ENCODE data around the gene PBXIP1. TPM values are rescaled to one million over a fixed set of nuclear protein-coding genes. Genes with fewer than 3 reads are reported as not detected.

The PBXIP1 gene
- total RNA-seq, 1 donor = 520 TPM

DNA sequence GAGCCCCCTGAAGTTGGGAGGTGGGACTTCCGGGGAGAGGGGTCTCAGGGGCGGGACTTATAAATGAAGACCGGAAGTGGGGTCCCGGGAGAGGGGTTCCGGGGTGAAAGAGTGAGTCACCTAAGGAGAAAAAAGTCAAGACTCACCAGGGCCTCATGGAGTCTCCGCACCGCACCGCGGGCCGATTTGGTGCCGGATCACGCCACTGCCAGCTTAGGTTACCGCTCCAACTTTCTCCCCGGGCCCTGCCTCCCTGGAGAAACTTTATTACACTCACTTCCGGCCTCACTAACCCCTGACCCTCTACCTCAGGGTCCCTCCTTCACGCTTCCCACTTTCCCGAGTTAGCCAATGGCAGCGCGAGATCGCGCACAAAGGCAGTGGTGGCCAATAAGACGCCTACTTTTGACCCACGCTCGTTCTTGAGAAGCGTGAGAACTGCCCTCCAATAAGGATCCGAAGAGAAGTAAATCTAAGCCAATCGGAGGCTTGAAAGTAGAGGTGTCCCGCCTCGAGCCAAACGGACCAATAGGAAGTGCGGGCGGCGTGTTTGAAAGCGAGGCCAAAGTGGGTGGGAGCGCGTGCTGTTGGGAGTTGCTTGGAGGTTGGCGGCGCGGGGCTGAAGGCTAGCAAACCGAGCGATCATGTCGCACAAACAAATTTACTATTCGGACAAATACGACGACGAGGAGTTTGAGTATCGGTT, 18.4 kb upstream of the PBXIP1 start, which contains the start of gene CKS1B:
TSS of gene CKS1B (plus strand) at position 580 of the 706 bp plus-strand sequence. CDS start at position 645, 65 bp downstream.
- DNase-seq (ENCODE audit: low read depth in 2 of 3, low spot score in 2 of 3) = peak; percentile 94 to 100 (median 100)

DNA sequence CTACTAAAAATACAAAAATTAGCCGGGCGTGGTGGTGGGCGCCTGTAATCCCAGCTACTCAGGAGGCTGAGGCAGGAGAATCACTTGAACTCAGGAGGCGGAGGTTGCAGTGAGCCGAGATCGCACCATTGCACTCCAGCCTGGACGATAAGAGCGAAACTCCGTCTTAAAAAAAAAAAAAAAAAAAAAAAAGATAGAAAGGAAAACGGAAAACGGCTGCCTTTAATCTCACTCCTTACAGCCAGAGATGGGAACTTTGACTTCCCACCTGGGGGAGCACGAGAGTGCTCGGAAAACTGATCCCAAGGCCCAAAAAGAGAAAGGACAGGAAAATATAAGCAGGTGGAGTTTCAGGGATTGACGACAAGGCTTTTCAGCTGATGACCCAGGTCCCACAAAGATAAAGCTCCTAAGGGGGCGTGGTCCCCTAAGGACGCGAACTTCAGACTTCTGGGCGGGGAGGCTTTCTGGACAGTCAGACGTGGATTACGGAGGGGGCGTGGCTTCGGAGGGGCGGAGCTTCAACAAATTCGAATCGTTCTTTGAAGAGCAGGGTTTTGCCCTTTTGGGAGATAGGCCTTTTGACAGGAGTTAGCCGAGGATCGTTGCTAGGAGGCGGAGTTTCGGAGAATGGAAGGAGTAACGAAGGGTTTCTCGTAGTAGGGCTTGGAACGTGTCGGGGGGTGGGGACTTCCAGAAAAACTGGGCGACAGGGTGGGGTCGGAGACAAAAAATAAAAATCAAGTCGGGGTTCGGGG, 17.6 kb upstream of the PBXIP1 start:
- peak; percentile 76 to 97 (median 96) for DNase-seq (ENCODE audit: low read depth in 2 of 3, low spot score in 2 of 3)

- DNase-seq (ENCODE audit: low read depth in 2 of 3, low spot score in 2 of 3) = no peak
These were observed 16.8 kb upstream of the PBXIP1 start for GRCh38 chr1:154972517-154973343.

DNA sequence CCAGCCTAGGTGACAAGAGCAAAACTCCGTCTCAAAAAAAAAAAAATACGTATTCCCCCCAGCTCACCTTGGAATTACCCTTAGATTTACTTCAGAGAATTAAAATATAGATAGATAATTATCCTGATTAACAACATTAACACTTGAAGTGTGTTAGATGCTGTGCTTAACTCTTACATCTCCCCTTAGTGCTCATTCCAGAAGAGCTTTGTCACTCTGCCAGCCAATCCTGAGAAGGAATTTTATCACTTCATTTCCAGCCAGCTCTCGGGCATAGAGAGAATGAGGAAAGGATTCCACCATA, 16.3 kb upstream of the PBXIP1 start:
- no peak for DNase-seq (ENCODE audit: low read depth in 2 of 3, low spot score in 2 of 3)

GRCh38 chr1:154971341-154971998, 15.6 kb upstream of the PBXIP1 start:
- no peak for DNase-seq (ENCODE audit: low read depth in 2 of 3, low spot score in 2 of 3)

DNA sequence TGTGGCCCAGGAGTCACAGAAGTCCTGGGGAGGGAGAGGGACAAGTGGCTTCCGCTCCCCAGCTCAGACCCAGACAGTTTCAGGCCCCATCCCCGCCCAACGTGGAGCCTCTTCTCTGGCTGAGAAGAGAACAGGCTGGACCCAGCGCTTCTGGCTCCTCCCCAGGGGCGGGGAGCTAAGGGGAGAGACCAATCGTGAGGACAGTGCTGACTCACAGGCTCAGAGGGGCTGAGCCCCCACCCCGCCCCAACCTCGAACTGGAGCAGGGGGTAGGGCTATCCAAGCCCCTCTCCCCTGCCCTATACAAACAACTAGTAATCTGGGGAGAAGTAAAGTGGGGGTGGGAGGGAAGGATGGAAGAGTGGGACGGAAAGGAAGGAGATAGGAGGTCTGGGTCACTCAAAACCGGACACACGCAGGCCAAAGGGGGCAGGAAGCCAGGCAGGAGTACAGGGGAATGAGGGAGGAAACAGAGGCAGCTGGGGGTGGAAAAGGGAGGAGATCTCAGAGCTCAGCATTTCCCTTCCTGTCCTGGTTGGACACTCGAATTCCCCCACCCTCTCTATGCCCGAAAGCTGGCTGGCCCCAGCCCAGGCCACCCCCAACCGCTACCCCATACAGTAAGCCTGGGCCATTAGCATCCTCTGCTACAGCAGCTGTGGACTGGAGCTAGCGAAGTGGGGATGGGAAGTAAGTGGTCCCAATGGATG, 14.9 kb upstream of the PBXIP1 start, which contains the start of gene SHC1:
TSS of gene SHC1 (minus strand) at position 117 of the 710 bp plus-strand sequence. CDS start 221 bp downstream, outside the sequence.
- peak in 2 of 3 donors; percentile 76 to 87 for DNase-seq (ENCODE audit: low read depth in 2 of 3, low spot score in 2 of 3)

- no peak for DNase-seq (ENCODE audit: low read depth in 2 of 3, low spot score in 2 of 3)
These were observed 14.1 kb upstream of the PBXIP1 start for GRCh38 chr1:154969860-154970452.

DNA sequence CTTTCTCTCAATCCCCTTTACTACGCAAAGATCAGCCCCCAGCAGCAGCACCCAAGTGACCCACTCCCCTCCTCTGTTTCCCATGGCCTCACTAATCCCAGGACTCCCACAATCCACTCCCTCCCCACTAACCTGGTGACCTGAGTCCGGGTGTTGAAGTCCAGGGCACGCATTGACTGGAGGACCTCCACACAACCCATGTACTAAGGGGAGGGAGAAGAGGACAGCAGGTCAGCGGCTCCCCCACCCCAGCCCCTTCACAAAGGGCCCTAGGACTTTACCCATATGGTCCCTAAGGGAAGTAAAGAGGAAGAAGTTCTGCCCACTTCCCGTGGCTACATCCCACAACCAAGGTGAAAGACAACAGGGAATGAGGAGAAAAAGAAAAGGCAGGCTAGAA, 13.3 kb upstream of the PBXIP1 start:
- DNase-seq (ENCODE audit: low read depth in 2 of 3, low spot score in 2 of 3) = no peak

GRCh38 chr1:154968731-154969130, 12.8 kb upstream of the PBXIP1 start:
- no peak for DNase-seq (ENCODE audit: low read depth in 2 of 3, low spot score in 2 of 3)

DNA sequence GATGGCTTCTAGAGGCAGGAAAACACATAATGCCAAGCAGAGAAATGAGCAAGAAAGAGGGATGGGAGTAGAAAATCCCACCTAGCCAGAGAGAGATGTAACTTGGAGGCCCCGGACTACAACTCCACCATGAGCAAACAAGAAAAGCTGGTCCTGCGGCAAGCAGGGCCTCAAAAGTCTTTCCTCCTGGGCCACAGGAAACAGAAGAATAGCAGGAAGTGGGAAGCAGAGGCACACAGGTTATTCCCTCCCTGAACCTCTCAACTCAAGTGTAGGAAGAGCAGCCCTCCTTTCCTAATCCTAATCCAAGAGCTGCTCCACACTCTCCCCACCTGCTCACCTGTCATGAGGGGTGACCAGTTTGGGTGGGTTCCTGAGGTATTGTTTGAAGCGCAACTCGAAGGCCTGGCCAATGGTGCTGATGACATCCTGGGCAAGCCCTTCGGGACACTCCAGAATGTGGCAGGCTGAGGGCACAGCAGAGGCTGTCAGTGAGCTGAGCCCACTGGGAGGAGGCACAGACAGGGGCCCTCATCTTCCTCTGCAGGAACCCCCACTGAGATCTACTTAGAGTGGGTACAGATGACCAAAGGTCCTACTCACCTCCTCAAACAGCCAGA, 11.5 kb upstream of the PBXIP1 start:
- DNase-seq (ENCODE audit: low read depth in 2 of 3, low spot score in 2 of 3) = no peak

DNA sequence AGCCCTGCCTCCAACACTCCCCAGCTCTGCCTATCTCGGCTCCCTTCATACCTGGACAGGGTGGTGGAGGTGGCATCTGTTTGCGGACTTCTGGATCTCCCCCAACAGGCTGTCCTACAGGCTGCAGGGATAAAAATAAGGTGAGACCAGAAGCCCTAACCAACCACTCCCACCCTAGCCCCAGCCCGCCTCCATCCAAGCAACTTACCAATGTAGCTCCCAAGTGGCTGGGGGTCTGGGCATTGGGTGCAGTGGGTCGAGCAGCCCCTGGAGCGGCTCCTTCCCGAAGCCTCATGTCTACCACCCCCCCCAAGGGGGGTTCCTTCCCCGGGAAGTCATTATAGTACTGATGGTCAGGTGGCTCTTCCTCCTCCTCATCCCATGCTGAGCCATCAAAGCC, 10.2 kb upstream of the PBXIP1 start:
- no peak for DNase-seq (ENCODE audit: low read depth in 2 of 3, low spot score in 2 of 3)

DNA sequence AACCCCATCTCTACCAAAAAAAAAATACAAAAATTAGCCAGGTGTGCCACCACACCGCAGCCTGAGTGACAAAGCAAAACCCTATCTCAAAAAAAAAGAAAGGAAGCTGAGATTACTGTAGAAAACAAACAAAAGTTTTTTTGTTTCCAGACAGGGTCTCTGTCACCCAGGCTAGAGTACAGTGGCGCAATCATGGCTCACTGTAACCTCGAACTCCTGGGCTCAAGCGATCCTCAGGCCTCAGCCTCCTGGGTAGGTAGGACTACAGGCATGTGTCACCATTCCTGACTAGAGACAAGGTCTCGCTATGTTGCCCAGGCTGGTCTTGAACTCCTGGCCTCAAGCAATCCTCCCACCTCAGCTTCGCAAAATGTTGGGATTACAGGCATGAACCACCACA, 8.5 kb upstream of the PBXIP1 start:
- DNase-seq (ENCODE audit: low read depth in 2 of 3, low spot score in 2 of 3) = no peak

- no peak for DNase-seq (ENCODE audit: low read depth in 2 of 3, low spot score in 2 of 3)
These were observed 7.7 kb upstream of the PBXIP1 start for GRCh38 chr1:154963643-154964042.

- DNase-seq (ENCODE audit: low read depth in 2 of 3, low spot score in 2 of 3) = no peak
These were observed 7.0 kb upstream of the PBXIP1 start for GRCh38 chr1:154962795-154963330.

- peak in 1 of 3 donors; percentile 52 for DNase-seq (ENCODE audit: low read depth in 2 of 3, low spot score in 2 of 3)
These were observed 6.4 kb upstream of the PBXIP1 start for GRCh38 chr1:154962156-154962749.

DNA sequence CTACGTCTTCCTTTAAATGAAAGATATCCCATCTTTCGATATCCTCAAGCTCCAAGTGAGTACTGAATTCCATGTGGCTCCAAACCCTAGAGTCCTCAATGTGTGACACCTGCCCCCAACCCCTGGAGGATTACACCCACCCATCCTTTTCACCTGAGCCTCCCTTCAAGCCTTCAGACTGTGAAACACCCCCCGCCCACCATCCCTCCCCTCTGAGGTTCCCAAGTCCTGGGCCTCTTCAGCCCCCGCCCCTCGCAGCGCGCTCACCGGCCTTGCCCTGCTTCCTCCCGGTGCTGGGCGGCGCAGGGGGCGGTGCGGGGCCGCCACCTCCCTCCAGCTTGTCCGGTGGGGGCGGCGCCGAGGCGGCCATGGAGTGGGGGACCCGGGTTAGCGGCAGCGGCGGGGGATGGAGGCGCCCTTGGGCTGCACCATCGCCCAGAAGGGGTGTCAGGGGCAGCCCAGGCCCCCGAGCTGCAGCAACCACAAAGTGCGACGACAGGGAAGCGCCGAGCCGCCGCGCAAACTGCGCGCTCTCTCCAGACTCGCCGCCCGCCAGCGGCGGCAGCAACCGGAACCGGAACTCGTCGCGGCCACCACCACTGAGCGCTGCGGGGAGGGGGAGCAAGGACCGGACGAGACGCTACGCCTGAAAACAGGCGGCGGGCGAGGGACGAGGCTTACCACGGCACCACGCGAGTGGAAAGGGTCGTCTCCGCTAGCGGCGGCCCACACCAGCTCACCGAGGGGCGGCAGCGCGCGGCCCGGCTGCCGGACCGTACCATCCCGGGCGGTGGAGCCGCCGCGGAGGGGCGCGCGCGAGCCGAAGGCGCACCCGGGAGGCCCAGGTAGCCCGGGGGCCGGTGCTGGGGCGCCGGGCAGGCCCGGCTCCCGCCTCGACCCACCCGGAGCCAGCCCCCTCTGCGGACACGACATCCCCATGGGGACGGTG, 5.6 kb upstream of the PBXIP1 start, which contains the start of gene PYGO2:
TSS of gene PYGO2 (minus strand) at position 576 of the 949 bp plus-strand sequence. CDS start at position 370, 206 bp downstream.
- DNase-seq (ENCODE audit: low read depth in 2 of 3, low spot score in 2 of 3) = peak; percentile 79 to 87 (median 85)

- no peak for DNase-seq (ENCODE audit: low read depth in 2 of 3, low spot score in 2 of 3)
These were observed 4.7 kb upstream of the PBXIP1 start for GRCh38 chr1:154960446-154961136.

Measured in hematopoietic multipotent progenitor cell (in vitro differentiated cells).